HEK293 (cell line): ENCODE results near the gene FOXJ2.

Source experiments
- GFI1B ChIP-seq: fragments of 450-650 bp; formaldehyde crosslinking; IDR thresholded peaks from 2 replicates; pipeline ENCODE4 v1.5.1; 2016; ENCODE audit warnings: missing biosample characterization, missing genetic modification characterization
- GLI4 ChIP-seq: fragments of 450-650 bp; formaldehyde crosslinking; IDR thresholded peaks from 2 replicates; pipeline ENCODE4 v1.5.1; 2016; ENCODE audit warnings: missing biosample characterization, missing genetic modification characterization
- KLF17 ChIP-seq: fragments of 450-650 bp; formaldehyde crosslinking; IDR thresholded peaks from 2 replicates; pipeline ENCODE4 v1.5.1; 2016; ENCODE audit warnings: missing biosample characterization, missing genetic modification characterization
- KLF8 ChIP-seq: fragments of 450-650 bp; formaldehyde crosslinking; IDR thresholded peaks from 2 replicates; pipeline ENCODE4 v1.5.1; 2016; ENCODE audit warnings: missing biosample characterization, missing genetic modification characterization
- MYNN ChIP-seq: fragments of 450-650 bp; formaldehyde crosslinking; IDR thresholded peaks from 2 replicates; pipeline ENCODE4 v1.5.1; 2016; ENCODE audit warnings: missing biosample characterization, missing genetic modification characterization, borderline replicate concordance
- OSR2 ChIP-seq: fragments of 450-650 bp; formaldehyde crosslinking; IDR thresholded peaks from 2 replicates; pipeline ENCODE4 v1.5.1; 2016; ENCODE audit warnings: missing biosample characterization, missing genetic modification characterization
- PATZ1 ChIP-seq: fragments of 450-650 bp; formaldehyde crosslinking; IDR thresholded peaks from 2 replicates; pipeline ENCODE4 v1.5.1; 2016; ENCODE audit warnings: missing biosample characterization, missing genetic modification characterization
- SCRT1 ChIP-seq: fragments of 450-650 bp; formaldehyde crosslinking; IDR thresholded peaks from 2 replicates; pipeline ENCODE4 v1.5.1; 2016; ENCODE audit warnings: missing biosample characterization, missing genetic modification characterization, borderline replicate concordance
- SCRT2 ChIP-seq: fragments of 450-650 bp; formaldehyde crosslinking; IDR thresholded peaks from 2 replicates; pipeline ENCODE4 v1.5.1; 2016; ENCODE audit warnings: missing biosample characterization, missing genetic modification characterization
- SP7 ChIP-seq: fragments of 450-650 bp; formaldehyde crosslinking; IDR thresholded peaks from 2 replicates; pipeline ENCODE4 v1.5.1; 2016; ENCODE audit warnings: missing biosample characterization, missing genetic modification characterization
- YY1 ChIP-seq: fragments of 450-650 bp; formaldehyde crosslinking; IDR thresholded peaks from 2 replicates; pipeline ENCODE4 v1.5.1; 2018; ENCODE audit warnings: missing biosample characterization, missing genetic modification characterization
- YY2 ChIP-seq: fragments of 450-650 bp; formaldehyde crosslinking; IDR thresholded peaks from 2 replicates; pipeline ENCODE4 v1.5.1; 2016; ENCODE audit warnings: missing biosample characterization, missing genetic modification characterization
- ZBTB44 ChIP-seq: fragments of 450-650 bp; IDR thresholded peaks from 2 replicates; pipeline ENCODE4 v1.5.1; 2018; ENCODE audit warnings: missing biosample characterization, mild to moderate bottlenecking, missing genetic modification characterization
- ZBTB6 ChIP-seq: fragments of 450-650 bp; formaldehyde crosslinking; IDR thresholded peaks from 2 replicates; pipeline ENCODE4 v1.5.1; 2017; ENCODE audit warnings: missing biosample characterization, missing genetic modification characterization
- ZBTB8A ChIP-seq: fragments of 450-650 bp; formaldehyde crosslinking; IDR thresholded peaks from 2 replicates; pipeline ENCODE4 v1.5.1; 2016; ENCODE audit warnings: missing biosample characterization, missing genetic modification characterization
- ZFHX2 ChIP-seq: fragments of 450-650 bp; formaldehyde crosslinking; conservative IDR thresholded peaks from 2 replicates; pipeline ENCODE4 v1.5.1; 2016; ENCODE audit warnings: missing biosample characterization, missing genetic modification characterization
- ZFP41 ChIP-seq: fragments of 450-650 bp; formaldehyde crosslinking; IDR thresholded peaks from 2 replicates; pipeline ENCODE4 v1.5.1; 2016; ENCODE audit warnings: missing biosample characterization, missing genetic modification characterization, borderline replicate concordance
- ZNF10 ChIP-seq: fragments of 450-650 bp; formaldehyde crosslinking; IDR thresholded peaks from 2 replicates; pipeline ENCODE4 v1.5.1; 2017; ENCODE audit warnings: missing biosample characterization, missing genetic modification characterization
- ZNF221 ChIP-seq: fragments of 450-650 bp; formaldehyde crosslinking; IDR thresholded peaks from 2 replicates; pipeline ENCODE4 v1.5.1; 2017; ENCODE audit warnings: missing biosample characterization, missing genetic modification characterization, borderline replicate concordance
- ZNF335 ChIP-seq: fragments of 450-650 bp; formaldehyde crosslinking; conservative IDR thresholded peaks from 2 replicates; pipeline ENCODE4 v1.5.1; 2016; ENCODE audit warnings: missing biosample characterization, missing genetic modification characterization
- ZNF433 ChIP-seq: fragments of 450-650 bp; formaldehyde crosslinking; IDR thresholded peaks from 2 replicates; pipeline ENCODE4 v1.5.1; 2016; ENCODE audit warnings: missing biosample characterization, missing genetic modification characterization, low read depth
- ZNF501 ChIP-seq: fragments of 450-650 bp; formaldehyde crosslinking; IDR thresholded peaks from 2 replicates; pipeline ENCODE4 v1.5.1; 2016; ENCODE audit warnings: missing biosample characterization, missing genetic modification characterization
- ZNF510 ChIP-seq: fragments of 450-650 bp; formaldehyde crosslinking; IDR thresholded peaks from 2 replicates; pipeline ENCODE4 v1.5.1; 2018; ENCODE audit warnings: mild to moderate bottlenecking, missing genetic modification characterization, missing biosample characterization; ENCODE audit not compliant: insufficient replicate concordance
- ZNF548 ChIP-seq: fragments of 450-650 bp; formaldehyde crosslinking; IDR thresholded peaks from 2 replicates; pipeline ENCODE4 v1.5.1; 2016; ENCODE audit warnings: missing biosample characterization, missing genetic modification characterization
- ZNF560 ChIP-seq: fragments of 450-650 bp; formaldehyde crosslinking; IDR thresholded peaks from 2 replicates; pipeline ENCODE4 v1.5.1; 2017; ENCODE audit warnings: missing biosample characterization, missing genetic modification characterization, borderline replicate concordance
- ZNF610 ChIP-seq: fragments of 450-650 bp; formaldehyde crosslinking; IDR thresholded peaks from 2 replicates; pipeline ENCODE4 v1.5.1; 2016; ENCODE audit warnings: missing biosample characterization, missing genetic modification characterization, borderline replicate concordance
- ZNF704 ChIP-seq: fragments of 450-650 bp; formaldehyde crosslinking; IDR thresholded peaks from 2 replicates; pipeline ENCODE4 v1.5.1; 2016; ENCODE audit warnings: missing biosample characterization, missing genetic modification characterization
- ZNF747 ChIP-seq: fragments of 450-650 bp; formaldehyde crosslinking; IDR thresholded peaks from 2 replicates; pipeline ENCODE4 v1.5.1; 2016; ENCODE audit warnings: missing biosample characterization, missing genetic modification characterization
- ZNF843 ChIP-seq: fragments of 450-650 bp; formaldehyde crosslinking; IDR thresholded peaks from 2 replicates; pipeline ENCODE4 v1.5.1; 2016; ENCODE audit warnings: missing biosample characterization, missing genetic modification characterization
- ZSCAN4 ChIP-seq: fragments of 450-650 bp; formaldehyde crosslinking; IDR thresholded peaks from 2 replicates; pipeline ENCODE4 v1.5.1; 2017; ENCODE audit warnings: missing biosample characterization, missing genetic modification characterization

Gene FOXJ2

GRCh38 chr12:8032242-8033152, at the start of gene FOXJ2 (continued):
- TF ChIP-seq ZNF704 (tag by site-specific recombination) (no peak), ZNF548 (tag by site-specific recombination) (no peak), ZBTB6 (no peak), ZBTB44 (tag by site-specific recombination) (no peak), ZFP41 (tag by site-specific recombination) (no peak), KLF8 (tag by site-specific recombination) (peak; percentile 15; the same call in 1 of the 2 replicates), KLF17 (tag by site-specific recombination) (no peak), ZFHX2 (tag by site-specific recombination) (no peak), ZNF610 (tag by site-specific recombination) (no peak), ZNF501 (tag by site-specific recombination) (no peak), ZNF221 (tag by site-specific recombination) (no peak), ZNF843 (tag by site-specific recombination) (no peak), ZNF433 (no peak), SCRT2 (tag by site-specific recombination) (no peak), ZNF10 (tag by site-specific recombination) (0 out of 2 replicates have a peak, but pooled peaks have one; percentile 37), GLI4 (tag by site-specific recombination) (no peak), GFI1B (tag by site-specific recombination) (no peak), SP7 (tag by site-specific recombination) (no peak; the same call in 1 of the 2 replicates), ZNF335 (peak; percentile 95), YY2 (tag by site-specific recombination) (no peak), OSR2 (tag by site-specific recombination) (peak; percentile 30; the same call in 1 of the 2 replicates), YY1 (tag by site-specific recombination) (0 out of 2 replicates have a peak, but pooled peaks have one; percentile 10), SCRT1 (tag by site-specific recombination) (no peak), ZNF747 (tag by site-specific recombination) (no peak), ZSCAN4 (tag by site-specific recombination) (no peak), ZNF510 (tag by site-specific recombination) (no peak), ZNF560 (tag by site-specific recombination) (no peak), MYNN (tag by site-specific recombination) (no peak), PATZ1 (tag by site-specific recombination) (peak; percentile 17), ZBTB8A (tag by site-specific recombination) (no peak; the same call in none of the 2 replicates)
